ENCODE measurements around the gene IRF9.

IRF9 gene

GRCh38 chr14:24147761-24148428 lies 13.2 kb upstream of the IRF9 start:
- TF ChIP-seq GATA3 (IDR thresholded peaks at IDR 0.05; ENCODE audit: low read depth, low read length), result no peak
- no peak for TF ChIP-seq GATA2 (IDR thresholded peaks at IDR 0.05; ENCODE audit: low read depth, low read length)

GRCh38 chr14:24149302-24149969 lies 11.6 kb upstream of the IRF9 start:
- TF ChIP-seq GATA3 (IDR thresholded peaks at IDR 0.05; ENCODE audit: low read depth, low read length), result no peak
- TF ChIP-seq GATA2 (IDR thresholded peaks at IDR 0.05; ENCODE audit: low read depth, low read length), result no peak

DNA sequence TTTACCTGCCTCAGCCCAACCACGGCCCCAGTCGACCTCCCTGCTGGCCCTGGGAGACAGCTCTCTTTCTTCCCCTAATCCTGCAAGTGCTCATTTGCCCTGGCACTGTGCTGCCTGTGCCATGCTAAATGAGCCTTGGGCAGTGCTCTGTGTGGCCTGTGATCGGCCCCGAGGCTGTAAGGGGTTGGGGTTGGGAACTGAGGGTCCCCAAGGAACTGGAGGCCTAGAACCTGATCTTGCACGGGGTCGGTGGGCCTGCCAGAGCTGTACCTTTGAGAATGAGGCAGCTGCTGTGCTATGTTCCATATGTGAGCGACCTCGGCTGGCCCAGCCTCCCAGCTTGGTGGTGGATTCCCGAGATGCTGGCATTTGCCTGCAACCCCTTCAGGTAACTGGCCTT lies 11.0 kb upstream of the IRF9 start:
- no peak for TF ChIP-seq GATA3 (IDR thresholded peaks at IDR 0.05; ENCODE audit: low read depth, low read length)
- TF ChIP-seq GATA2 (IDR thresholded peaks at IDR 0.05; ENCODE audit: low read depth, low read length), result no peak

DNA sequence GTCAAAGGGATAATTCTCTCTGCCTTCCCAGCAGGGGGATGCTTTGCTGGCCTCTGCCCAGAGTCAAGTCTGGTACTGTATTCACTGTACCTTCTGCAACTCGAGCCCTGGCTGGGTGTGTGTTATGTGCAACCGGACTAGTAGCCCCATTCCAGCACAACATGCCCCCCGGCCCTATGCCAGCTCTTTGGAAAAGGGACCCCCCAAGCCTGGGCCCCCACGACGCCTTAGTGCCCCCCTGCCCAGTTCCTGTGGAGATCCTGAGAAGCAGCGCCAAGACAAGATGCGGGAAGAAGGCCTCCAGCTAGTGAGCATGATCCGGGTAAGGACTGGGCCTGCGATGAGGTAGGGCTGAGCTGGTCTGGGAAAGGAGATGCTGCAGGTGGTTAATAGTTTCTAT lies 10.5 kb upstream of the IRF9 start:
- TF ChIP-seq GATA2 (IDR thresholded peaks at IDR 0.05; ENCODE audit: low read depth, low read length) (no peak), GATA3 (IDR thresholded peaks at IDR 0.05; ENCODE audit: low read depth, low read length) (no peak)

GRCh38 chr14:24150993-24151392 lies 10.1 kb upstream of the IRF9 start:
- TF ChIP-seq GATA3 (IDR thresholded peaks at IDR 0.05; ENCODE audit: low read depth, low read length) (no peak), GATA2 (IDR thresholded peaks at IDR 0.05; ENCODE audit: low read depth, low read length) (no peak)

GRCh38 chr14:24151404-24152080 lies 9.5 kb upstream of the IRF9 start:
- no peak for TF ChIP-seq GATA2 (IDR thresholded peaks at IDR 0.05; ENCODE audit: low read depth, low read length)

DNA sequence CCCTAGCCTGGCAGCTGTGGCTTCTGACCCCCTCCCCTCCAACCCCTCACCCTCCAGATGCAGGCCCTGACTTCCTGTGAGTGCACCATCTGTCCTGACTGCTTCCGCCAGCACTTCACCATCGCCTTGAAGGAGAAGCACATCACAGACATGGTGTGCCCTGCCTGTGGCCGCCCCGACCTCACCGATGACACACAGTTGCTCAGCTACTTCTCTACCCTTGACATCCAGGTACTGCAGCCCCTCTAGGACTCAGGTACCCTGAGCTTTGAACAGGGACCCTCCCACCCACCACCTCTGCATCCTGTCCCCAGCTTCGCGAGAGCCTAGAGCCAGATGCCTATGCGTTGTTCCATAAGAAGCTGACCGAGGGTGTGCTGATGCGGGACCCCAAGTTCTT lies 6.0 kb upstream of the IRF9 start:
- TF ChIP-seq GATA2 (IDR thresholded peaks at IDR 0.05; ENCODE audit: low read depth, low read length), result no peak
- TF ChIP-seq GATA3 (IDR thresholded peaks at IDR 0.05; ENCODE audit: low read depth, low read length), result no peak

DNA sequence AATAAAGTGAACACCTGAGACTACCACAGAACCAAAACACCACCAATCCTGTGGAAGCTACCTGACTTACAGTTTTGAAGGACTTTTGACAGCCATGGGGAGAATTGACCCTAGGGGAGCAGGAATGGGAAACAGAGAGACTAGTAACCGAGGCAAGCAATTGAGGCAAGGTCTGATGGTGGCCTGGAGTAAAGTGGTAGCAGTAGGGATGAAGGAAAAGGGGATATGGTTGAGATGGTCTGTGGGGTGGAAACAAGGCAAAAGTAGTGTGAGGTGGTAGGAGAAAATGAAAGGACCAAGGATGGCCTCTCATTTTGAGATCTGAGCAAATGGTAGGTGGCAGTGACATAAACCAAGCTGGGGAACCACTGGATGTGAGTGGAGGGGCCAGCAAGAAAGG lies 4.2 kb upstream of the IRF9 start:
- TF ChIP-seq GATA2 (IDR thresholded peaks at IDR 0.05; ENCODE audit: low read depth, low read length) (no peak), GATA3 (IDR thresholded peaks at IDR 0.05; ENCODE audit: low read depth, low read length) (no peak)

DNA sequence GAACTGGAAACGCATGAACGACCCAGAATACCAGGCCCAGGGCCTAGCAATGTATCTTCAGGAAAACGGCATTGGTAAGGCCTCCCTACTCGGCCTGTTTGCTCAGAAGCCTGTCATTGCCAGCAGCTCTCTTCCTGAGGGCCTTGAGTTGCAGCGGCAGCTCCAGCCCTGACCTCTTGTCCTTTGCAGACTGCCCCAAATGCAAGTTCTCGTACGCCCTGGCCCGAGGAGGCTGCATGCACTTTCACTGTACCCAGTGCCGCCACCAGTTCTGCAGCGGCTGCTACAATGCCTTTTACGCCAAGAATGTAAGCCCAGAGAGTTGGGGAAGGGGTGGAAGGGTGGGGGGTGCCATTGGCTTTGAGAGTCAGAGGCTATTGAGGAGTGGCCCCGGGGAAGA lies 3.7 kb upstream of the IRF9 start:
- TF ChIP-seq GATA2 (IDR thresholded peaks at IDR 0.05; ENCODE audit: low read depth, low read length) (no peak), GATA3 (IDR thresholded peaks at IDR 0.05; ENCODE audit: low read depth, low read length) (no peak)

GRCh38 chr14:24159777-24160498 lies 1.1 kb upstream of the IRF9 start:
- TF ChIP-seq GATA2 (IDR thresholded peaks at IDR 0.05; ENCODE audit: low read depth, low read length) (no peak), GATA3 (IDR thresholded peaks at IDR 0.05; ENCODE audit: low read depth, low read length) (no peak)

GRCh38 chr14:24160499-24160849 lies 591 bp upstream of the IRF9 start:
- TF ChIP-seq GATA3 (IDR thresholded peaks at IDR 0.05; ENCODE audit: low read depth, low read length) (no peak), GATA2 (IDR thresholded peaks at IDR 0.05; ENCODE audit: low read depth, low read length) (no peak)

GRCh38 chr14:24162093-24162492 lies 1.0 kb downstream of the IRF9 start:
- TF ChIP-seq GATA2 (IDR thresholded peaks at IDR 0.05; ENCODE audit: low read depth, low read length), result no peak
- no peak for TF ChIP-seq GATA3 (IDR thresholded peaks at IDR 0.05; ENCODE audit: low read depth, low read length)

DNA sequence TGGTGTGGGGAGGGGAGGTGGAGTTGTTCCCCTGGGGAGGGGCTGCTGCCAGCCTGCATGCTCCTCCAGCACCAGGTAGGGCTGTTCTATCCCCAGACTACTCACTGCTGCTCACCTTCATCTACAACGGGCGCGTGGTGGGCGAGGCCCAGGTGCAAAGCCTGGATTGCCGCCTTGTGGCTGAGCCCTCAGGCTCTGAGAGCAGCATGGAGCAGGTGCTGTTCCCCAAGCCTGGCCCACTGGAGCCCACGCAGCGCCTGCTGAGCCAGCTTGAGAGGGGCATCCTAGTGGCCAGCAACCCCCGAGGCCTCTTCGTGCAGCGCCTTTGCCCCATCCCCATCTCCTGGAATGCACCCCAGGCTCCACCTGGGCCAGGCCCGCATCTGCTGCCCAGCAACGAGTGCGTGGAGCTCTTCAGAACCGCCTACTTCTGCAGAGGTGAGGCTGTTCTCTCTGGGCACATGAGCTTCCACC lies 3.5 kb downstream of the IRF9 start:
- no peak for TF ChIP-seq GATA3 (IDR thresholded peaks at IDR 0.05; ENCODE audit: low read depth, low read length)
- TF ChIP-seq GATA2 (IDR thresholded peaks at IDR 0.05; ENCODE audit: low read depth, low read length), result no peak

DNA sequence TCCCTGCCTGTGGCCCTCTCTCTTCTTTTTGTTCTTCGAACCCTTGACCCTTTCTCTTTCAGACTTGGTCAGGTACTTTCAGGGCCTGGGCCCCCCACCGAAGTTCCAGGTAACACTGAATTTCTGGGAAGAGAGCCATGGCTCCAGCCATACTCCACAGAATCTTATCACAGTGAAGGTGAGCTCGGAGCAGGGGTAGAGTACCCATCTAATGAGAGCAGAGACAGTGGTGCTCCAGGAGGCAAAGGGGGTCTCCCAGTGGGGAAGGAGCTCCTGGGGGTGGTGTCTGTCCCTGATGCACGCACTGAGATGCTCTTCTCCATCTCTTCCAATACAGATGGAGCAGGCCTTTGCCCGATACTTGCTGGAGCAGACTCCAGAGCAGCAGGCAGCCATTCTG lies 4.7 kb downstream of the IRF9 start:
- no peak for TF ChIP-seq GATA2 (IDR thresholded peaks at IDR 0.05; ENCODE audit: low read depth, low read length)
- no peak for TF ChIP-seq GATA3 (IDR thresholded peaks at IDR 0.05; ENCODE audit: low read depth, low read length)
